IPS-18a (cell line): ENCODE results near the gene SFRP5.

Experiments
- H3K27ac ChIP-seq: one replicate; pipeline ENCODE4 v1.5.1; 2013; ENCODE audit warnings: low read length
- H3K27me3 ChIP-seq: one replicate; pipeline ENCODE4 v1.6.1; 2013; ENCODE audit warnings: mild to moderate bottlenecking, low read length; ENCODE audit not compliant: control insufficient read depth, insufficient read depth
- H3K36me3 ChIP-seq: one replicate; pipeline ENCODE4 v1.6.1; 2013; ENCODE audit warnings: low read depth, low read length; ENCODE audit not compliant: control insufficient read depth
- H3K4me1 ChIP-seq: one replicate; pipeline ENCODE4 v1.6.1; 2013; ENCODE audit warnings: low read depth, low read length; ENCODE audit not compliant: control insufficient read depth
- H3K4me3 ChIP-seq: one replicate; pipeline ENCODE4 v1.5.1; 2013; ENCODE audit warnings: low read length
- H3K9ac ChIP-seq: one replicate; pipeline ENCODE4 v1.6.1; 2013; ENCODE audit warnings: mild to moderate bottlenecking, low read length, moderate library complexity
- H3K9me3 ChIP-seq: one replicate; pipeline ENCODE4 v1.6.1; 2013; ENCODE audit warnings: low read depth, low read length; ENCODE audit not compliant: control insufficient read depth

SFRP5 gene

DNA sequence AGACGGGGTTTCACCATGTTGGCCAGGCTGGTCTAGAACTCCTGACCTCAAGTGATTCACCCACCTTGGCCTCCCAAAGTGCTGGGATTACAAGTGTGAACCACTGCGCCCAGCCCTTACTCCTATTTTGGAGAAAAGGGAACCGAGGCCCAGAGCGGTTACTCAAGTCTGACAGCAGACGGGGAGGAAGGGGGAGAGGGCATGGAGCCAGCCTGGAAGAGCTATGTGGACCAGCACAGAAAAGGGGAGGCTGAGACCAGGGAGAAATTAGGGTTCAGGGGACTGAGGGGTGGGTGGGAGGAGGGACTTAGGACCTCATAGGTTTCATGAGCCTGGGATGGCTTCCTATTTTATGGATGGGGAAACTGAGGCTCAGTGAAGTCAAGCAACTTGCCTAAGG lies 1.5 kb downstream of the SFRP5 start:
- H3K4me1 ChIP-seq: peaks cover 11% of the 10 kb centered on the region
- no peak overlapping the region for H3K27ac ChIP-seq
- H3K36me3 ChIP-seq: no peaks in the 10 kb centered on the region
- no peaks in the 10 kb centered on the region for H3K9me3 ChIP-seq
- no peak overlapping the region for H3K4me3 ChIP-seq
- H3K9ac ChIP-seq: no peak overlapping the region
- peaks cover 52% of the 10 kb centered on the region for H3K27me3 ChIP-seq

DNA sequence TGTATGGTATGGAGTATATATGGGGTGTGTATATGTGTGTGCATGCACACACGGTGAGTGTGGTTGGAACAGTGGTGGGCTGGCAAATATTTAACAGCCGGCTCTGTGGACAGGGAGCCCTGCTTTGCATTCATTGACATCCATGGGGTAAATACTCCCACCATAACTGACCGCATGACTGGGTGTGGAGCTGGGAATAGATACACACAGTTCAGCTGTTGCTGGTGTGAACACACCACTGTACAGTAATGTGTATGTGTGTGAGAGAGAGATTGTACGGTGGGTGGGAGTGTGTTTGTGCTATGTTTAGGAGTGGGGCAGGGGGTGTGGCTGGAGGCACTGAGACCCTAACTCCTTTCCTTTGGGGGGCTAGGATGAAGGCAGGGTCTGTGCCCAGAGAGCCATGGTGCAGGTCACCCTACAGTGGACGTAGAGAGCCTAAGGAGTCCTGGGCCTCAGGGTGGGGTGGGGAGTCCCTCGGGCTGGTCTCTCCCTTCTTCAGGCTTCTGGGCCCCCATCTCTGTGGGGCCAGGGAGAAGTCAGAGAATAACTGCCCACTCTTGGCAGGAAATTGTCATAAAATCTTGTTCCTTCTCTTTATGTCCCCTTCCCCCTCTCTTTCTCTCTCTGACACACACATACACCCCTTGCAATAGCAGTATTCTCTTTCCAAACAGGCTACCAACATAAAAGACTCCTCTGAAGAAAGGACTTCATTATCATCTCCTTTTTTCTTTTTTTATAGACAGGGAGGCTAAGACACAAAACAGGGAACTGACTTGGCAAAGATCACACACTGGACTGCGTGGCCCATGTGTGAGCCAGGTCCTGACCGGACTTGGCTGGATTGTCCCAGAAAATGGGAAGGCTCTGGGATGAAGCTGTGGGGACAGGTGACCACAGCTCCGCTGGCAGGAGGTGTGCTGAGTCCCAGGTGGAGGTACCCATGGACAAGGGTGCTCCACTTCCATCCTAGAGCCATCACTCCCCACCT lies 3.2 kb downstream of the SFRP5 start:
- H3K27ac ChIP-seq: no peak overlapping the region
- H3K36me3 ChIP-seq: no peaks in the 10 kb centered on the region
- no peak overlapping the region for H3K4me3 ChIP-seq
- peaks cover 51% of the 10 kb centered on the region for H3K27me3 ChIP-seq
- H3K4me1 ChIP-seq: peaks cover 11% of the 10 kb centered on the region
- H3K9me3 ChIP-seq: no peaks in the 10 kb centered on the region
- no peak overlapping the region for H3K9ac ChIP-seq

DNA sequence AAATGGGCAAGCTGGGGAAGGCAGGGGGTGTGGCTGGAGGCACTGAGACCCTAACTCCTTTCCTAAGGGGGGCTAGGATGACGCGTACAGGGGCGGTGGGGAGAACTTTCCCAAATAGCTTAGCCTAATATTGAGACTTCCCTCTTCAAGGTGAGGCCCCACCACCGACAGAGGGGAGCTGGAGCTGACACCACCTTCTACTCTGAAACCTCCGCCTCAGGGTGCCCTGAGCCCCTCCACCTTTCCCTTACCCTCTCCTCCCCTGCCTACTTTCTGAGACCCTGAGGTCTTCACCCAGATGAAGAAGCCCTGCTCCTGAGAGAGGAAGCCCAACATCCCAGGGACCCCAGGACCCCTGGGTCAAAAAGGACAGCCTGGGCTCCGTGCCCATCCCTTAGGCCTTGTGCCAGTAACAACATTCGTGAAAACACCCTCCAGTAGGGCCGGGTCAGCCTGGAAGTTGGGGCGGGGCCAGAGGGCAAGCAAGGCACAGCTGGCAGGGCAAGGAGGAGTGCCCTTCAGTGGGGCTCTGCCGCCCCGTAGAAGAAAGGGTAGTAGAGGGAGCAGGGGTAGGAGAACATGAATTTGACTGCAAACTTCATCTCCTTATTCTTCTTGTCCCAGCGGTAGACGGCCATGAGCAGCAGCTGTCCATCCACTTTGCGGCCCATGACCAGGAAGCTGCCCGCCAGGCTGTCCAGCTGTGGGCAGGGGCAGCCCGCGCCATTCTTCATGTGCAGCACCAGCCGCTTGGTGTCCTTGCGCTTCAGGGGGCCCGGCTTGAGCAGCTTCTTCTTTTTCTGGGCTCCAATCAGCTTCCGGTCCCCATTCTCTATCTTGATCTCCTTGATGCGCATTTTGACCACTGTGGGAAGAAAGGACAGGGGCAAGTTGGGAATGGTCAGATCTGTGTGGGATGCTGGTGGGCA lies 4.5 kb downstream of the SFRP5 start:
- Histone ChIP-seq H3K4me3 (no peak overlapping the region), H3K27me3 (peaks cover 37% of the 10 kb centered on the region), H3K9me3 (no peaks in the 10 kb centered on the region), H3K4me1 (peaks cover 17% of the 10 kb centered on the region), H3K36me3 (no peaks in the 10 kb centered on the region), H3K27ac (no peak overlapping the region), H3K9ac (no peak overlapping the region)

GRCh38 chr10:97766106-97766810 lies 5.5 kb downstream of the SFRP5 start:
- H3K4me3 ChIP-seq: no peak overlapping the region
- no peak overlapping the region for H3K9ac ChIP-seq
- no peak overlapping the region for H3K27ac ChIP-seq
- peaks cover 20% of the 10 kb centered on the region for H3K4me1 ChIP-seq
- peaks cover 29% of the 10 kb centered on the region for H3K27me3 ChIP-seq
- no peaks in the 10 kb centered on the region for H3K9me3 ChIP-seq
- H3K36me3 ChIP-seq: no peaks in the 10 kb centered on the region

DNA sequence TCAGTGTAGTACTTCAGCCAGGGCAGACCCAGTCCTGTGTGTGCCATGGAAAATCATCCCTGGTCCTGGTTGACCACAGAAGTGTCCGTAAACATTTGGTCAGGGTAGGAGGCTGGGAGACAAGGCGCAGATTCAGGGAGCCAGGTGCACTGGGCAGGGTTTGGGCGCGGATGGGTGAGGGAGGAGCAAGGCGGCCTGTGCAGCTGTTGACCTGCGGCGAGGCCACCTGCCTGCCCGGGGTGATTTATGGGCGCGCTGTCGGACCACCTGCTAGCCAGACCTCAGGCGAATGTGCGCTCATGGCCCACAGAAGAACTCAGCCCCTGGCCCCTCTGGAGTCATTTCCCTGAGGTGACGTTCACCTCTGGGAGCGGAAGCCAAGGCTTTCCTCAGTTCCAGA lies 6.6 kb downstream of the SFRP5 start:
- H3K4me3 ChIP-seq: no peak overlapping the region
- peaks cover 17% of the 10 kb centered on the region for H3K4me1 ChIP-seq
- H3K9me3 ChIP-seq: no peaks in the 10 kb centered on the region
- peaks cover 19% of the 10 kb centered on the region for H3K27me3 ChIP-seq
- no peak overlapping the region for H3K27ac ChIP-seq
- no peak overlapping the region for H3K9ac ChIP-seq
- H3K36me3 ChIP-seq: no peaks in the 10 kb centered on the region

DNA sequence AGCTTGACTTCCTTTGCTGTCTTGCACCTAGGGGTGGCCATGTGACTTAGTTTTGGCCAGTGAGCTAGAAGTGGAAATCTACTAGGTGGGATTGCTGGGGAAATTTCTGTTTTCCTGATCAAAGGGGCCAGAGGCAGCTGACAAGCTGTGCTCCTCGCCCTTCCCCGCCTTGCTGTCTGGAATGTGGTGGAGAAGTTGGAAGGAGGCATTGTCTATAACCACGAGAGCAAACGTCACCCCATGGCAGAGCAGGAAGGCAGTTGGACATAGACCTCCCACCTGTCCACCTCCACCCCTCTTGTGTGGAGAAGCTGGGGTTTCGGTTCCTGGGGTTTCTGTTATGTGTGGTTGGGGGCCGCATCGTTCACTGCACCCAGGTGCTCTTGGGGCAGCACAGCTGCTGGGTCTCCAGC lies 7.3 kb downstream of the SFRP5 start:
- no peak overlapping the region for H3K9ac ChIP-seq
- no peaks in the 10 kb centered on the region for H3K9me3 ChIP-seq
- H3K4me1 ChIP-seq: peaks cover 17% of the 10 kb centered on the region
- no peaks in the 10 kb centered on the region for H3K36me3 ChIP-seq
- no peak overlapping the region for H3K27ac ChIP-seq
- H3K27me3 ChIP-seq: peaks cover 12% of the 10 kb centered on the region
- H3K4me3 ChIP-seq: no peak overlapping the region

- H3K9me3 ChIP-seq: no peaks in the 10 kb centered on the region
- no peaks in the 10 kb centered on the region for H3K36me3 ChIP-seq
- H3K4me3 ChIP-seq: no peak overlapping the region
- H3K4me1 ChIP-seq: peaks cover 17% of the 10 kb centered on the region
- no peak overlapping the region for H3K27ac ChIP-seq
- H3K9ac ChIP-seq: no peak overlapping the region
- peaks cover 6% of the 10 kb centered on the region for H3K27me3 ChIP-seq
Observed at GRCh38 chr10:97763947-97764346, 7.9 kb downstream of the SFRP5 start.

- no peak overlapping the region for H3K27ac ChIP-seq
- H3K4me1 ChIP-seq: peaks cover 17% of the 10 kb centered on the region
- no peak overlapping the region for H3K9ac ChIP-seq
Observed at GRCh38 chr10:97763411-97763810, 8.4 kb downstream of the SFRP5 start.

GRCh38 chr10:97762816-97763215 lies 9.0 kb downstream of the SFRP5 start:
- H3K36me3 ChIP-seq: no peaks in the 10 kb centered on the region
- no peak overlapping the region for H3K9ac ChIP-seq
- H3K27ac ChIP-seq: no peak overlapping the region

More at GRCh38 chr10:97763411-97763810, 8.4 kb downstream of the SFRP5 start:
- no peak overlapping the region for H3K4me3 ChIP-seq
- no peaks in the 10 kb centered on the region for H3K9me3 ChIP-seq
- H3K27me3 ChIP-seq: peaks cover under 1% of the 10 kb centered on the region
- no peaks in the 10 kb centered on the region for H3K36me3 ChIP-seq

DNA sequence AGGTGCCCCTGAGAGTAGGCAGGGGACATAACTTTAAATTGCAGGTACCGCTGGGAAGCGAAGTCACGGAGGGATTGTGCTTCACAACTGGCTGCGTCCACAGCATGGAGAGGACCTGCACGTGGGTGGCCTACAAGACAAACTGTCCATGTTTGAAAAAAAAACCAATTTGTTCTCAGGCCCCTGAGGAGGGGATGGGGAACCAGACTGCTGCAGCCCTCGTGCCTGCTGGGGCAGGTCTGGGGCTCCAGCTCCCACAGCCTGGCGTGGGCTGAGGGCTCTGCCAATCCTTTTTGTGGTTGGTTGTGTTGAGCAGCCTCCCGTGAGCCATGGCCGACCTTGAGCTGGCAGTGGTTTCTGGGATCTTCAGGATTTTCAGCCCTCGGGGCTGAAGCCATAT lies 9.7 kb downstream of the SFRP5 start:
- no peaks in the 10 kb centered on the region for H3K9me3 ChIP-seq
- H3K9ac ChIP-seq: no peak overlapping the region
- H3K4me1 ChIP-seq: peaks cover 17% of the 10 kb centered on the region
- no peak overlapping the region for H3K27ac ChIP-seq
- H3K4me3 ChIP-seq: no peak overlapping the region
- H3K36me3 ChIP-seq: no peaks in the 10 kb centered on the region
- no peaks in the 10 kb centered on the region for H3K27me3 ChIP-seq

More at GRCh38 chr10:97762816-97763215, 9.0 kb downstream of the SFRP5 start:
- no peaks in the 10 kb centered on the region for H3K27me3 ChIP-seq
- no peak overlapping the region for H3K4me3 ChIP-seq
- H3K4me1 ChIP-seq: peaks cover 17% of the 10 kb centered on the region
- H3K9me3 ChIP-seq: no peaks in the 10 kb centered on the region

GRCh38 chr10:97761331-97761865 lies 10.4 kb downstream of the SFRP5 start:
- Histone ChIP-seq H3K4me1 (peaks cover 17% of the 10 kb centered on the region), H3K27ac (no peak overlapping the region), H3K36me3 (peaks cover 5% of the 10 kb centered on the region), H3K9me3 (no peaks in the 10 kb centered on the region), H3K27me3 (no peaks in the 10 kb centered on the region), H3K9ac (no peak overlapping the region), H3K4me3 (no peak overlapping the region)
